ENCODE measurements around the gene LPCAT4.
"Not testable (repeated sequence)": the region's sequence is repeated elsewhere in the genome, so short reads cannot be mapped to it uniquely, and the experiment has no call there.

LPCAT4 gene

GRCh38 chr15:34362047-34362773 is 4.8 kb downstream of the LPCAT4 start:
- no peak for DNase-seq (ENCODE audit: low spot score)

GRCh38 chr15:34361278-34361677 is 5.7 kb downstream of the LPCAT4 start:
- no peak for DNase-seq (ENCODE audit: low spot score)

- DNase-seq (ENCODE audit: low spot score), result no peak
Measured at GRCh38 chr15:34360298-34360697, 6.7 kb downstream of the LPCAT4 start.

GRCh38 chr15:34359416-34359815 is 7.6 kb downstream of the LPCAT4 start:
- DNase-seq (ENCODE audit: low spot score), result no peak

GRCh38 chr15:34358948-34359347 is 8.0 kb downstream of the LPCAT4 start:
- no peak for DNase-seq (ENCODE audit: low spot score)

GRCh38 chr15:34358367-34358766 is 8.6 kb downstream of the LPCAT4 start:
- DNase-seq (ENCODE audit: low spot score), result no peak

GRCh38 chr15:34357653-34358052 is 9.3 kb downstream of the LPCAT4 start:
- DNase-seq (ENCODE audit: low spot score), result no peak

GRCh38 chr15:34355241-34355640 is 11.8 kb downstream of the LPCAT4 start:
- DNase-seq (ENCODE audit: low spot score), result no peak

GRCh38 chr15:34354286-34354685 is 12.7 kb downstream of the LPCAT4 start:
- no peak for DNase-seq (ENCODE audit: low spot score)

GRCh38 chr15:34353627-34354026 is 13.4 kb downstream of the LPCAT4 start:
- no peak for DNase-seq (ENCODE audit: low spot score)

- not testable (repeated sequence) for DNase-seq (ENCODE audit: low spot score)
Measured at GRCh38 chr15:34352996-34353395, 14.0 kb downstream of the LPCAT4 start.

GRCh38 chr15:34349769-34350168 is 17.2 kb downstream of the LPCAT4 start:
- no peak for DNase-seq (ENCODE audit: low spot score)

- DNase-seq (ENCODE audit: low spot score), result no peak
Measured at GRCh38 chr15:34348735-34349300, 18.2 kb downstream of the LPCAT4 start.

- no peak for DNase-seq (ENCODE audit: low spot score)
Measured at GRCh38 chr15:34347951-34348638, 18.9 kb downstream of the LPCAT4 start.

GRCh38 chr15:34342737-34343575 is 24.0 kb downstream of the LPCAT4 start, which contains the start of the genes NOP10 and NUTM1:
Gene NOP10 (minus strand): TSS chr15:34343136. CDS start chr15:34343073, 63 bp downstream.
Gene NUTM1 (plus strand): TSS chr15:34343315. CDS start chr15:34343697, 382 bp downstream.
- DNase-seq (ENCODE audit: low spot score), result peak; percentile 97

- DNase-seq (ENCODE audit: low spot score), result not testable (repeated sequence)
Measured at GRCh38 chr15:34342213-34342736, 24.7 kb downstream of the LPCAT4 start.

GRCh38 chr15:34341381-34342212 is 25.4 kb downstream of the LPCAT4 start:
- no peak for DNase-seq (ENCODE audit: low spot score)

GRCh38 chr15:34339946-34340345 is 27.1 kb downstream of the LPCAT4 start:
- DNase-seq (ENCODE audit: low spot score), result no peak

GRCh38 chr15:34338347-34338746 is 28.6 kb downstream of the LPCAT4 start:
- DNase-seq (ENCODE audit: low spot score), result no peak

- peak; percentile 90 for DNase-seq (ENCODE audit: low spot score)
Measured at GRCh38 chr15:34337557-34338306, 29.3 kb downstream of the LPCAT4 start, which contains the start of gene SLC12A6. Gene SLC12A6 (minus strand): TSS chr15:34337781. CDS start chr15:34336680, 1,101 bp downstream.

All from activated CD4-positive, alpha-beta T cell treated with anti-CD3 and anti-CD28 coated beads, Interleukin-2, Interleukin-4, amounts not matched to agents 100 ng/mL and 50 ng/mL, durations not matched to agents 16 hours and 8 hours (primary cell).